HG02885 (cell line): Measurements from ENCODE around the gene RIPOR3.

Source experiments
- ATAC-seq: cut with Tn5 transposase; IDR thresholded peaks from one replicate; pipeline ENCODE4 v1.9.1; 2021; ENCODE audit warnings: mild to moderate bottlenecking; ENCODE audit not compliant: unreplicated experiment, poor library complexity

The RIPOR3 gene

DNA sequence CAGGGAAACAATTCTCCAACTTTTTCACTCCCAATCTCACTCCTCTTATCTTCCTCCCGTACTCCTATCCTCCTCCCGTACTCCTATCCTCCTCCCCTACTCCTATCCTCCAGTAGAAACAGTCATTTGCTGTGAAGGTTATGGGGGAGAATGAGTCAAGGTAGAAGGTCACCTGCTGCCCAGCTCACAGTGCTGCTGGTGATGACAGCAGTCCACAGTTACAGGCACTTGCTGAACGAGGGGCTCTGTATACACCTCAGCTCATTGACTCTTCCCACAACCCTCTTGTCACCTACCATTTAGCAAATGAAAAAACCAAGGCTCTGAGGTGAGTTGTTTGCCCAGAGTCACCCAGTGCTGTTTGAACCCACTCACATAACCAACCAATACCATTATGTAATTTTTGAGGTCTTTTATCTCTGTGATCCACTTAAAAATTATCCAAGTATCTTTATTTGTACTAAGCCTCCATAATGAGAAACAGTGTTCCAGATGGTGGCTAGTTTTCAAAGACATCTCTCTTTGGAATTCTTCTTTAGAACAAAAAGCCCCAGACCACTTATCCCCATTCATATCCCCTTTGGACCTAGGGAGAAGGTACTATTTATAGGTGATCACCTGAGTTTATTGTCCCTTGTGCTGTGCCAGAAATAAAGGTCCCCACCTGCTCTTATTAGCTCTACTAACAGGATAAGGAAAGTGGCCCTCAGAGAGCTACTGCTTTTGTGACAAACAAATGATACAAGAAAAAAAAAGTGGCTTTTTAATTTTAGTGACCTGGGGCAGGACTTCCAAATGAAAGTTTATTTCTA lies 128.0 kb downstream of the RIPOR3 start:
- no peak for ATAC-seq

DNA sequence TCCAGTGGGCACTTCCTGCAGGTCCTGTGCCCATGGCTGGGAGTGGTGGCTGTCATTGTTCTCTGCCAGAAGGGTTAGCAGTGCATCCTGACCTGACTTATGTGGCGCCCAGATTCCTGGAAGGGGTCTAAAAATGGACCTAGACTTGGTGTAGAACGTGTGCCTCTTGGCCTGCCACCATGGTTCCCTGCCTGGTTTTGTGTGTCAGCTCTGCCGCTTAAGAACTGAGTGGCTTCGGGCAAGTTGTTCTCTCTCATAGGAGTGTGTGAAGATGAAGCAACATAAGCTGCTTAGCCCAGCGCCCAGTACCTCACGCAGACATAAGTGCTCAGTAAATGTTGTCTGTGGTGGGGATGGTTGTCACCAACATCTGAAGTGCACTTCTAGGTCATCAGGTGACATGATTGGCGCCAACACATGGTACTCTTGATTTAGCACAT lies 129.1 kb downstream of the RIPOR3 start:
- no peak for ATAC-seq

DNA sequence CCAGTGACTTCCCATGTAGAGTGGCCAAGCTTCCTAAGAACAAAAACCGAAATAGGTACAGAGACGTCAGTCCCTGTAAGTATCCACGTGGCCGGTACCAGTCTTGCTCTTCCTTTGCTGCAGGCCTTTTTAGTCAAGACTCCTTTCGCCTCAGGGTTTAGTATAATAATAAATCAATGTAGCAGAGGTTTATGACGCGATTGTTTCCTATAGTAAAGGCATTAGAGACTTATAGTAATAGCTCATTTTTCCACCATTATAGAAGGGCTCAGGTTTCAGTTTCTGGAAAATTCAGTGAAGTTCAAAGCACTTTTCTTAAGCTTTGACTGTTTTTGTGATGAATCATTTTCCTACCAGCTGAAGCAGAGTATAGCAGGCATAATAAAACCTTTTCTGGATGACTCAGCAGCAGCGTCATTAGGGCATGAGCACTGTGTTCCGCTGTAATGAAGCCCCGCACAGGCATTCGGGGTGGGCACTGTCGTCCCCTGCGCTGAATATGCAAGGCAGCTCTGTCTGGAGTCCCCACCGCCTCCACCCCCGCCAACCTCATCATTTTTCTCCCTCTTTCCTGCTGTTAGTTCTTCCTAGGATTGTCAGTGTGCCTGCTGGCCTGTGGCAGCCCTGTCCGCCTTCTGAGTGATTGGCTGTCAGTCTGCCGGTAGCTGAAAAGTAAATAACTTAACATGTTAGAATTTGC lies 129.8 kb downstream of the RIPOR3 start:
- ATAC-seq, result no peak

DNA sequence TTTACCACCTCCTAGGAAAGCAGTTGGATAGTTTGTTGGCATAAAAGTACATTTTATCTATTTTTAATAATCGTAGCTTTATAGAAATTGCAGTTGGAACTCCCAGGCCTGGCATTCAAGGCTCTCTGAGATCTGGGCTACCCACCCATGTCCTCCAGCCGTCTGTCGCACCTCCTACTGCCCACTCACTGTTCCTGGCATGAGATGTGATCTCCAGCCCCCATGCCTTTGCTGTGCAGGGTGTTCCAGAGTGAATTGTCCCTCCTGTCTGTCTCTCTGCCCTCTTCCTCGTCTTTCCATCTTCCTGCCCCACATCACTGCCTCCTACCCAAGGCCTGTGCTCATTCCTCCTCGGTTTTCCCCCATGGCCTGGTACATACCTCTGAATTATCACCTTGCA lies 130.5 kb downstream of the RIPOR3 start:
- no peak for ATAC-seq

DNA sequence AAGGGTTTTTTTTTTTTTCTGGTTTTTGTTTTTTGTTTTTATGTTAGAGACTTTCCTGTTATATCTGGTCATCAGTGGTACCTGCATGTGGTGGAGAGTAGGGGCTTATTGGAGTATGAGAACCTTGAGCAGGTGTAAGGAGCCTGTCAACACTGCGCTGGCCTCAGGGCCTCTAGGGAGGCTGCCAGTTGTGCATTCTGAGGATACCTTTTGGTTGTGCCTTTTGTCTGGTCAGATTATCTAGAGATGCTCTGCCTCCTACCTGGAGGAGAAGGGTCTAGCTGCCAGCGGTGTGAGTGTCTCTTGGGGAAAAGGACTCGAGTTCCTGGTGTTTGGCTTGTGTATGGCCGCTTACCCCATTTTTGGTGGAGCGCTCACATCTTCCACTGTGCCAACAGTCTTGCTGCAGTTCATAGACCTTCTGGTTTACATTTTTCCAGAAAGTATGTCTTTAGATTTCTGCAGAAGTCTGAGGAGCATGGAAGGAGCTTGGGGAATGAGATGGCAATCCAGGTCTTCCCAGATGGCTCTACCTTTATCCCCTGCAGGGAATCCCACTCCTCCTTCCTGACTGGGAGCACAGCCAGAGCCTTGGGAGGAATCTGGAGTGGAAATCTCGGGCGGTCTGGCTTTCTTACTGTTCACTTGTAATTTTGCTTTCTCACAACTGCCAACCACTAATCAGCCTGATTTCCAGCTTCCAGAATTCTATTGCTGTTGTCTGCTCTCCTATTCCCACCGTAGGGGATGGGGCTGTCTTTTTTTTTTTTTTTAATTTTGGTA lies 131.3 kb downstream of the RIPOR3 start:
- no peak for ATAC-seq

DNA sequence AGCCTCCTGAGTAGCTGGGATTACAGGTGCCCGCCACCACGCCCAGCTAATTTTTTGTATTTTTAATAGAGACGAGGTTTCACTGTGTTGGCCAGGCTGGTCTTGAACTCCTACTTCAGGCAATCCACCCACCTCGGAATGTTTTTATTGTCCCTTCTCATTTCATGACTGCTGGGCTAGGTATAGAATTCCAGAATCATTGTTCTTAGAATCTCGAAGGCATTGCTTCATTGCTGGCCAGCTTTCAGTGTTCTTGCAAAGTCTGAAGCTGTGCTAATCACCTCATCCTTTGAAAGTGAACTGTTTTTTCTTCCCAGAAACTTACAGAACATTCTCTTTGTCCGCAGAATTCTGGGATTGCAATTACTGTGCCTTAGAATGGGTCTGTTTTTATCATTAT lies 132.2 kb downstream of the RIPOR3 start:
- ATAC-seq, result no peak

DNA sequence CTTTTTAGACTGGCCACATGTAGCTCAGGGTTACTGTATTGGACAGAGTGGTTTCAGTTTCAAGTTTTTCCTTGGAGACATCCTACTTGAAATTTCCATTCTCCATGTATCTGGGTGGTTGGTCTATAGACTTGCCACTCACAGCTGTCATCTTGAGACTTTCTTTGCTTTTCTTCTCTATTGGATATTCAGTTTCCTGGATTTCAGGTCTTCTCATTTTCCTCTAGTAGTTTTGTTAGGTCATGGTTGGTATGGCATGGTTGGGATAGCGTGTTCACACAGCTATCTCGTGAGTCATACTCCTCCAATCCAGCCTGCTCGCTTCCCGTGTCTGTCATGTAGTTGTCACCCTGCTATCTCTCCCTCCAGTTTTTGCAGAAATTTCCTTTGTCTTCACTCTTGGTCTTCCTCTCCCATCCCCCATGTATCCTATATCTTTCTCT lies 132.8 kb downstream of the RIPOR3 start:
- no peak for ATAC-seq

DNA sequence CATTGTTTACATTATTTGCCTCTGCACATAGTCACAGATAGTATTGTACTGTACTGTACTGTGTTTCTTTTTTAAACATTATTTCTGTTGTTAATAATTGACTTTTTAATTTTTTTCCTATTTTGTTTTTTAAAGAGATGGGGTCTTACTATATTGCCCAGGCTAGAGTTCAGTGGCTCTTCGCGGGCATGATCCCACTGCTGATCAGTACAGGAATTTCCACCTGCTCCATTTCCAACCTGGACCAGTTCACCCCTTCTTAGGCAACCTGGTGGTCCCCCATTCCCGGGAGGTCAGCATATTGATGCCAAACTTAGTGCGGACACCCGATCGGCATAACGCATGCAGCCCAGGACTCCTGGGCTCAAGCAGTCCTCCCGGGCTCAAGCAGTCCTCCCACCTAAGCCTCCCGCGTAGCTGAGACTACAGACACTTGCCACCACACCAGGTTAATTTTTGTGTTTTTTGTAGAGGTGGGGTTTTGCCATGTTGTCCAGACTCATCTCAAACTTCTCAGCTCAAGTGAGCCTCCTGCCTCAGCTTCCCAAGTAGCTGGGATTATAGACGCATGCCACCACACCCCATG lies 133.7 kb downstream of the RIPOR3 start:
- ATAC-seq, result no peak

DNA sequence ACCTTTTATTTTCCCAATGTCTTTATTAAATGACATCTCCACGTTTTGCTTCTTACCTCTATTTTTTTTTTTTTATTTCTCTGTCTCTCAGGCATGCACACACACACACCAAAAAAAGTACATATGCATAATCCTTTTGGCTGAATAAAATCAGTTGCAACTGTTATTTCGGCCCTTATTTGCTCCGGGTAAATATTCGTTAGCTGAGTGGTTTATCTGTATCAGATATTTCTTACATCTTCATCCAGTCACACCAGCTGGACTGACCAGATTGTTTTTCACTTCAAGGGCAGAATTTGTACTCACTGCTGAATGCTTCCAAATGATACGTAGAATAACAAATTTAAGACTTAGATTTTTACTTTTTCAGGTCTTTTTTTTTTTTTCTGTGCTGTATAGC lies 135.7 kb downstream of the RIPOR3 start:
- no peak for ATAC-seq

DNA sequence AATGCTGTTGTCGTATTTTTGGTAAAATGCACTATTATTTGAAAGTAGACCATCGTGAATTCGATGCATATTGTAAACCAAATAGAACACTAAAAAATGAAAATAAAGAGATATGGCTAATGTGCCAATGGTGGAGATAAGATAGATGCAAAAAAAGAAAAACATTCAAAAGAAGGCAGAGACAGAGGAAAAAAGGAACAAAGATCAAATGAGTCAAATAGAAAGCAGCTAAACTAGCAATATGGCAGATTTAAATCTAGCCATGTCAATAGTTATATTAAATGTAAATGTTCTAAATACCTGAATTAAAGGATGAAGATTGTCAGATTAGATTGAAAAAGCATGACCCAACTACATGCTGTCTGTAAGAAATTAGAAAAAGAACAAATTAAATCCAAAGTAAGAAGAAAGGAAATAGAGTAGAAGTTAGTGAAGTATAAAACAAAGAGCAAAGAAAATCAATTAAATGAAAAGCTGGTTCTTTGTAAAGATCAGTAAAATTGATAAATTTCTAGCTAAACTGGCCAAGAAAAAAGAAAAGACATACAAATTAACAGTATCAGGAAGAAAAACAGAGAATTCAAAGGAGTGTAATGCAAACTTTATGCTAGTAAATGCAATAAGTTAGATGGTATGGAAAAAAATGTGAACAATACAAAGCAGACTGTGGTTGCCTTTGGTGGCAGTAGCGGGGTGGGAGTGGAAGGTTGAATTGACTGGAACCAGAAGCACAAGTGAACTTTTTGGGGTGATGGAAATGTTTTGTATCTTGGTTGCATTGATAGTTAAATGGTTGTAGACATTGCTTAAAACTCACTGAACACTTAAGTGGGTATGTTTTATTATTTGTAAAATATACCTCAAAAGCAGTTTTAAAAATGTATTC lies 136.4 kb downstream of the RIPOR3 start:
- ATAC-seq, result no peak

DNA sequence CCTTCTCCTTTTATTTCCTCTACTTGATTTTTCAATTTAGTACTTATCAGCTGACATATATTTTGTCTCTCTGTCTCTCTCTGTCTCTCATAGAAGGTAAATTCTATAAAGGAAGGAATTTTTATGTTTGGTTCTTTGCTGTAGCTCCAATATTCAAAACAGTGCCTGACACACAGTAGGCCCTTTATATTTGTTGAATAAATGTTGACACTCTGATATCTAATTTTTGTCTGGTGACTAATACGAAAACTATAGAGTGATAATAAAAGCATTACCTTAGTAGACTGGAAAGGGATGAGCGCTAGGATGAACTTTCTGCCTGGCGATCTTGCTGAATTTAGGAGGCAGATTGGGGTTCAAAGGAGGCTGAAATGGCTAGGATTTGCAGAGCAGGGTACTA lies 138.4 kb downstream of the RIPOR3 start:
- no peak for ATAC-seq

DNA sequence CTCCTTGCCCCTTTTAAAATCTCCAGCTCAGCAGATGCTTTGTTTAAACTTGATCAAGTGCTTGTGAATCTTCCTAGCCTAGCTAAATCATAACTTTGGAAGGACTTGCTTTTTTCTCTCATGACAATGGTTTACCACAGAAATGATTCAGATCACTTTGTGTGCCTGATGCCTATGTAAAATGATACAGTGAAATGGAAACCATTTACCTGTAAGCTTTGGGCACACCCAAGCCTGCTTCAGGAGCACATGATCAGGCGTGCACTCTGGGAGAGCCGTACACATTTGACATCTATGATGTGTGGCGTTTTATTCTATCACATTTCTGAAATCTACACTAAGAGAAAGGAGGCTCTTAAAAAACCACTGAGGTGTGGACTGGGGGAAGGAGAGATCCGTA lies 140.1 kb downstream of the RIPOR3 start:
- no peak for ATAC-seq

DNA sequence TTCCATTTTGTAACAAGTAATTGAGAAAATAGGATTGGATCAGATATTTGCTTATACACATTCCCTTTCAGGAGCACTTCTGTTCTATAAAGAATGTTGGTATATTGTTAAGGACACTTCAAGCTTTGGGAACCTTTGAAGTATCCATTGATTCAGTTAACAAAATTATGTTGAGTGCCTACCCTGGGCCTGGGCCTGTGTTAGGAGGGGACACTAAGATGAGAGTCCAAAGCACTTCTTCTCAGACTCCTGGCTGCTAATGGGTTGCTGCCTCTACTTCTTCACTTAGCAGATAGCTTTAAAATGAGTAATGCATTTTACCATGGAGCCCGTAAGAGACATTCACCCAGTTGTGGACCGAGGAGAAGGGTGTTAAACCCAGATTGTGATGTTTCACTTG lies 140.8 kb downstream of the RIPOR3 start:
- ATAC-seq, result no peak

DNA sequence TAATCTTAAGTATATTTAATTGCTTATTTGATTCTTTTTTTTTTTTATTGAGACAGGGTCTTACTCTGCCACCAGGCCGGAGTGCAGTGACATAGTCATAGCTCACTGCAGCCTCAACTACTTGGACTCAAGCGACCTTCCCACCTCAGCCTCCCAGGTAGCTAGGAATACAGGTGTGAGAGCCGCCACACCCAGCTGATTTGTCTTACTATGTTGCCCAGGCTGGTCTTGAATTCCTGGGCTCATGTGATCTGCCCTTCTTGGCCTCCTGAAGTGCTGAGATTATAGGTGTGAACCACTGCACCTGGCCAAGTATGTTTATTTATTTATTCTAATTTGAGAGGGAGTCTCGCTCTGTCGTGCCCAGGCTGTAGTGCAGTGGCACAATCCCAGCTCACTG lies 142.9 kb downstream of the RIPOR3 start:
- no peak for ATAC-seq

DNA sequence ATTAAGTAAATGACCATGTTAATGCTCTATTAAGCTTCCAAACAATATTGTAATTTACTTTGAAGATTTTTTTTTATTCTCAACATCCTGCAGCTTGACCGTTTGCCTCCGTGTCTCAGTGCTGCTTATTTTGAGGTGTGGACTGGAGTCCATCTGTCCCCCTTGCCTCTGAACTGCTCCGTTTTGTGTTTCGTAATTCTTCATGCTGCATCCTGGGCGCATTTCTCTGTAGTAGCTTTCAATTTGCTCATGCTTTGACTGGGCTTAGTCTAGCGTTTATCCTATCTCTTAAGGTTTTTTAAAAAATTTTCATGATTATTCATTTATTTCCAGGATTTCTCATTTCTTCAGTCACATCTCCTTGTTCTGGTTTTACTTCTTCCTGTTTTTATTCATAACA lies 143.4 kb downstream of the RIPOR3 start:
- no peak for ATAC-seq

DNA sequence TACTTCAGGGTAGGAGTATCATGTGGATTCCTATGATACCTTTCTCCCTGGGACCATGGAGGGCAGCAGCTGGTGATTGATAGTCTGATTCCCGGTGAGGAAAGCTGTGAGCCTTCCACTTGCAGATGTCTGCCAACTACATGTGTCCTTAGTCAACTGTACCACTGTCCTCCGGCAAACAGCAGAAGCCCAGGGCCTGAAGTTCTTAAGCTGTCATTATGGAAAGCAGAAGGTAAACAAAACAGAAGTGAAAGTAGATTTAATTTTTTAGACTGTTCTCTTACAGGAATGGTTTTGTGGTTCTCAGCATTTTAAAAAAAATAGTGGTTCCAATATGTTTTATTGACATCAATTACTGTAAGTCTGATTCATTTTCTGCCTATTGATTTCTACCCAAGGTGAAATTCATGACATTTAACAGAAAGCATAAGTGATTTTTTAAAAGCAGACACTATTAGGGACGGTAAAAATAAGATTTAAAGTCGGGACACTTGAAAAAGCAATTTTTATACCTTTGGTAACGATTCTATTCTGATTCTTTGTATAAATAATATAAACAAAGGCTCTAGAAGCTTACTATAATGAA lies 144.5 kb downstream of the RIPOR3 start:
- peak; percentile 58 for ATAC-seq

DNA sequence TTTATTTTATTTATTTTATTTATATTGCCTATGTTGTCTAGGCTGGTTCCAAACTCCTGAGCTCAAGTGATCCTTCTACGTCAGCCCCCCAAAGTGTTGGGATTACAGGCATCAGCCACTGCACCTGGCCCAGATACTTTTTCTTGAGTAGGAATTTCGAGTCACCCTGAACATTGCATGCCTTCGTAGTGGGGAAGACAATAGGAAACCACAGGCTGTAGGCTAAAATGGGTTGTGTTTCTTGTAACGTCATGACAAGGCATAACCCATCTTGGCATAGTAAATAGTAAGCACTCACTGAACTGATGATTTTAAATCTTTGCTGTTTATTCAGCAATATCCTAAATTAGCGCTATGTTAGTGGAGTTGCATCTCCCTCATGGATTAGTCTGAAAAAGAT lies 146.2 kb downstream of the RIPOR3 start:
- no peak for ATAC-seq

DNA sequence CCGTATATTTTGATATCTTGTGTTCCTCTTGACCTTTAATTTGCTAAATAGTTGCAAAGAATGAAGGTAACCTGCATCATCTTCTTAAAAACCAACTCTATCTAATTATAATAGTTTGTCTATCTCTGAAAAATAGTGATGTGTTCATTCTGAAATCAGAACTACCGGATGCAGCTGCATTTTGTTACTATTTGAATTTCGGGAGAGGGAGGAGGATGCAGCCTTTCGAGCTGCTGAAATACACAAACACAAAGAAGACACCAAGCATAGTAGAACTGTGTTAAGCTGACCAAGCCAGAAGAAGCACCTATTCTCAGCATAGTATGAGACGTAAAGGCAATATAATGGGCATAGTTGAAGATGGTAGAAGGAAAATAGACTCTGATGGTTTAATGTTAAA lies 148.0 kb downstream of the RIPOR3 start:
- no peak for ATAC-seq

DNA sequence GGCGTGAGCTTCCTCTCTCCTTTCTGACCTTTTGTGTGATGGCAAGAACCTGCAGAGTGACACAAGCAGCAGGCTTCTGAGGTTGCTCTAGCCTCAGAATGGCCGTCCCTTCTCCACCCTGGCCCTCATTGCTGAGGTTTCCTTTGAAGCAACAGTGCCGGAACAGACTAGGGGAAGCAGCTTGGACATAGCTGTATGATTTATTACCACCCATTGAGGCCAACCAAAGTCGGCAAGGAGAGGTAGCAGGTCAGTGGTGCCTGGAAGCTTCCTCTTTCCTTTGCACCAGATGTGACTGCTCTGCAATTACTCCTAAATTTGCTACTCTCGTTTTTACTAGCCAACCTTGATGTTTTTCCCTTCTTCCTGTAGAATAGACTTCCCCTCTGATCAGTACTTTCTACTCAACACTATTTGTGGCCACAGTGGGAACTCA lies 149.7 kb downstream of the RIPOR3 start:
- ATAC-seq, result peak; percentile 64
